Colonic mucosa (tissue), 4 donors: ENCODE measurements around the gene ISLR. TPM values are rescaled to one million over a fixed set of nuclear protein-coding genes. Genes with fewer than 3 reads are reported as not detected.

Source experiments
- DNase-seq: peaks from one replicate; pipeline ENCODE4 v3.0.0-alpha.2; 2020
- H3K27ac ChIP-seq: fragments of 200-600 bp; one replicate; pipeline ENCODE4 v1.8.0; 2021
- H3K27me3 ChIP-seq: fragments of 200-600 bp; one replicate; pipeline ENCODE4 v1.8.0; 2021
- H3K36me3 ChIP-seq: fragments of 200-600 bp; one replicate; pipeline ENCODE4 v1.8.0; 2021
- H3K4me1 ChIP-seq: fragments of 200-600 bp; one replicate; pipeline ENCODE4 v1.8.0; 2021; ENCODE audit warnings: mild to moderate bottlenecking
- H3K4me3 ChIP-seq: fragments of 200-600 bp; one replicate; pipeline ENCODE4 v1.8.0; 2021
- H3K9ac ChIP-seq, 2 donors: one replicate each; pipeline ENCODE4 v1.7.0; 2013; ENCODE audit warnings: control low read depth in 2 of 2, low read depth in 2 of 2, low read length in 2 of 2
- H3K9me3 ChIP-seq: fragments of 200-600 bp; one replicate; pipeline ENCODE4 v1.8.0; 2021
- CTCF ChIP-seq: fragments of 200-600 bp; IDR thresholded peaks from one replicate; pipeline ENCODE4 v1.8.0; 2022; ENCODE audit warnings: antibody characterized with exemption, mild to moderate bottlenecking
- intact Hi-C: fragments of 100-400 bp; cut with DNase I; formaldehyde crosslinking; loops from one replicate; pipeline ENCODE4 v1.14.1; 2022
- total RNA-seq, 2 donors: library from RNA; stranded (reverse); fragmentation: NEBNext Ultra II Directional in 1 of 2; extraction: Animal tissue kit (Norgen Biotek cat#: 25700) in 1 of 2; gene quantifications; one replicate each; pipeline ENCODE4 v1.2.1, GENCODE V29; 2021
- donor health status: healthy.
- donor health status: DM: no; HTN: no; CAD: no.
- donor health status: DM: no; HTN: no; CAD: no.

ISLR gene
- total RNA-seq = 1 to 10 TPM; 3.6 to 8.5 TPM

GRCh38 chr15:74173380-74174218 lies at the start of gene ISLR:
Gene ISLR (plus strand): TSS chr15:74173710. CDS start chr15:74174859, 1,149 bp downstream.
- Histone ChIP-seq H3K4me1 (no peaks in the 10 kb centered on the region), H3K9me3 (no peaks in the 10 kb centered on the region), H3K27me3 (no peaks in the 10 kb centered on the region), H3K4me3 (peak within 1 kb of the TSS; percentile 2), H3K27ac (peak within 1 kb of the TSS; percentile 36), H3K36me3 (no peaks in the 10 kb centered on the region), H3K9ac (peak within 1 kb of the TSS; percentile 12 to 35)
- intact Hi-C loops = no loop called here
- DNase-seq = no peak
- no peak for TF ChIP-seq CTCF

GRCh38 chr15:74124196-74124595 lies 49.3 kb upstream of the ISLR start:
- no peak for TF ChIP-seq CTCF
- Histone ChIP-seq H3K4me3 (no peak overlapping the region), H3K27me3 (peaks cover 17% of the 10 kb centered on the region), H3K9ac (no peak overlapping the region), H3K27ac (no peak overlapping the region), H3K36me3 (no peaks in the 10 kb centered on the region), H3K4me1 (no peaks in the 10 kb centered on the region), H3K9me3 (no peaks in the 10 kb centered on the region)
- DNase-seq = no peak
- intact Hi-C loops = no loop called here

GRCh38 chr15:74124759-74125158 lies 48.8 kb upstream of the ISLR start:
- DNase-seq = no peak
- Histone ChIP-seq H3K4me3 (no peak overlapping the region), H3K27me3 (peaks cover 22% of the 10 kb centered on the region), H3K9me3 (no peaks in the 10 kb centered on the region), H3K4me1 (no peaks in the 10 kb centered on the region), H3K27ac (no peak overlapping the region), H3K36me3 (no peaks in the 10 kb centered on the region), H3K9ac (no peak overlapping the region)
- intact Hi-C loops = loop anchor here (5.0 kb wide), 1 partner anchor 198 kb away; no protein-coding TSS in a partner anchor
- no peak for TF ChIP-seq CTCF

- no peak overlapping the region for H3K27ac ChIP-seq
Measured at GRCh38 chr15:74127255-74127953, 46.1 kb upstream of the ISLR start.

More at GRCh38 chr15:74127255-74127953, 46.1 kb upstream of the ISLR start:
- peak; percentile 95 for TF ChIP-seq CTCF
- intact Hi-C loops = loop anchor here (2.0 to 5.0 kb wide), 2 partner anchors 175 to 195 kb away; no protein-coding TSS in a partner anchor
- no peaks in the 10 kb centered on the region for H3K4me1 ChIP-seq
- peak; percentile 90 for DNase-seq
- H3K4me3 ChIP-seq = no peak overlapping the region
- no peaks in the 10 kb centered on the region for H3K9me3 ChIP-seq
- H3K9ac ChIP-seq = no peak overlapping the region
- H3K27me3 ChIP-seq = peaks cover 49% of the 10 kb centered on the region
- H3K36me3 ChIP-seq = no peaks in the 10 kb centered on the region
